Measurements from ENCODE around the gene FAM184A.

DNA sequence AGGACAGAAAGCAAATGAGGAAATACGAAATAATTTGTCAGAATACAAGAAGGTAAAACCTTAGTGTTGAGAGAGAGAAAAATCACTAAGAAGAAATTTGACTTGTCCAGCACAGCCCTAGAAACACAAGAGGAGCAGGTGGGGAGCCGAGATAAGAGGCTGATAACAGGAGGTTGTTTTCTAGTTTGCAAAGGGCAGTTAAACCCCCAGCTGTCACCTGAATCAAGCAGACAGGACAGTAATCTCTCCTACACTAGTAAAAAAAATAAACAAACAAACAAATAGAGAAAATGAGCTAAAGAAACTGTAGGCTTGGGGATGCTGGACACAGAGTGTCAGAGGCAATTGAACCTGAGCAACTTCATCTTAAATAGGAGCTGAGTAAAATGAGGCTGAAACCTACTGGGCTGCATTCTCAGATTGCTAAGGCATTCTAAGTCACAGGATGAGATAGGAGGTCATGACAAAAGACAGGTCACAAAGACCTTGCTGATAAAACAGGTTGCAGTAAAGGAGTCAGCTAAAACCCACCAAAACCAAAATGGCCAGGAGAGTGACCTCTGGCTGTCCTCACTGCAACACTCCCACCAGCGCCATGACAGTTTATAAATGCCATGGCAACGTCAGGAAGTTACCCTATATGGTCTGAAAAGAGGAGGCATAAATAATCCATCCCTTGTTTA, 40.4 kb downstream of the FAM184A start:
- TF ChIP-seq, protein P1, sequence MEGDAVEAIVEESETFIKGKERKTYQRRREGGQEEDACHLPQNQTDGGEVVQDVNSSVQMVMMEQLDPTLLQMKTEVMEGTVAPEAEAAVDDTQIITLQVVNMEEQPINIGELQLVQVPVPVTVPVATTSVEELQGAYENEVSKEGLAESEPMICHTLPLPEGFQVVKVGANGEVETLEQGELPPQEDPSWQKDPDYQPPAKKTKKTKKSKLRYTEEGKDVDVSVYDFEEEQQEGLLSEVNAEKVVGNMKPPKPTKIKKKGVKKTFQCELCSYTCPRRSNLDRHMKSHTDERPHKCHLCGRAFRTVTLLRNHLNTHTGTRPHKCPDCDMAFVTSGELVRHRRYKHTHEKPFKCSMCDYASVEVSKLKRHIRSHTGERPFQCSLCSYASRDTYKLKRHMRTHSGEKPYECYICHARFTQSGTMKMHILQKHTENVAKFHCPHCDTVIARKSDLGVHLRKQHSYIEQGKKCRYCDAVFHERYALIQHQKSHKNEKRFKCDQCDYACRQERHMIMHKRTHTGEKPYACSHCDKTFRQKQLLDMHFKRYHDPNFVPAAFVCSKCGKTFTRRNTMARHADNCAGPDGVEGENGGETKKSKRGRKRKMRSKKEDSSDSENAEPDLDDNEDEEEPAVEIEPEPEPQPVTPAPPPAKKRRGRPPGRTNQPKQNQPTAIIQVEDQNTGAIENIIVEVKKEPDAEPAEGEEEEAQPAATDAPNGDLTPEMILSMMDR (IDR thresholded peaks at IDR 0.05): no peak
- TF ChIP-seq POLR2AphosphoS5 (IDR thresholded peaks at IDR 0.05): no peak

Data from suprapubic skin (tissue), 3 donors.